GM18499 (cell line): ENCODE results near the gene KIRREL3.

Source experiments
- ATAC-seq: cut with Tn5 transposase; IDR thresholded peaks from one replicate; pipeline ENCODE4 v1.9.1; 2021; ENCODE audit warnings: moderate number of reproducible peaks; ENCODE audit not compliant: insufficient read depth, unreplicated experiment

KIRREL3 gene

GRCh38 chr11:126510621-126511370 lies 489.8 kb downstream of the KIRREL3 start:
- ATAC-seq = no peak

- no peak for ATAC-seq
These were observed 492.9 kb downstream of the KIRREL3 start for GRCh38 chr11:126507646-126508045.

- ATAC-seq = no peak
These were observed 493.8 kb downstream of the KIRREL3 start for GRCh38 chr11:126506789-126507188.

- ATAC-seq = no peak
These were observed 497.6 kb downstream of the KIRREL3 start for GRCh38 chr11:126502982-126503381.

GRCh38 chr11:126502159-126502558 lies 498.4 kb downstream of the KIRREL3 start:
- no peak for ATAC-seq

- no peak for ATAC-seq
These were observed 498.9 kb downstream of the KIRREL3 start for GRCh38 chr11:126501641-126502040.

GRCh38 chr11:126500981-126501380 lies 499.6 kb downstream of the KIRREL3 start:
- no peak for ATAC-seq

GRCh38 chr11:126499131-126499752 lies 501.3 kb downstream of the KIRREL3 start:
- no peak for ATAC-seq

GRCh38 chr11:126498281-126498680 lies 502.3 kb downstream of the KIRREL3 start:
- no peak for ATAC-seq

GRCh38 chr11:126497581-126498122 lies 502.9 kb downstream of the KIRREL3 start:
- ATAC-seq = no peak

GRCh38 chr11:126496576-126497337 lies 503.8 kb downstream of the KIRREL3 start:
- ATAC-seq = no peak

- ATAC-seq = no peak
These were observed 505.0 kb downstream of the KIRREL3 start for GRCh38 chr11:126495281-126496220.

- ATAC-seq = no peak
These were observed 505.7 kb downstream of the KIRREL3 start for GRCh38 chr11:126494831-126495230.

- ATAC-seq = no peak
These were observed 508.1 kb downstream of the KIRREL3 start for GRCh38 chr11:126492331-126493082.

GRCh38 chr11:126491092-126491491 lies 509.5 kb downstream of the KIRREL3 start:
- ATAC-seq = no peak

GRCh38 chr11:126489836-126490660 lies 510.5 kb downstream of the KIRREL3 start:
- ATAC-seq = no peak

GRCh38 chr11:126488591-126489370 lies 511.8 kb downstream of the KIRREL3 start:
- no peak for ATAC-seq

GRCh38 chr11:126487711-126488110 lies 512.9 kb downstream of the KIRREL3 start:
- no peak for ATAC-seq
